ACC112 (cell line): ENCODE measurements around the gene NR4A1.
A peak's percentile ranks its signal among the peaks of the same experiment; 100 is the strongest.

Experiments
- H2AFZ ChIP-seq: fragments of 200-600 bp; sonication (generic); one replicate; pipeline ENCODE4 v1.6.0; 2017; ENCODE audit warnings: antibody characterized with exemption, low read length; ENCODE audit not compliant: unreplicated experiment
- H3K27ac ChIP-seq: fragments of 200-600 bp; sonication (generic); 2 replicates; pipeline ENCODE4 v1.5.1; 2014; ENCODE audit warnings: low read depth, mild to moderate bottlenecking, antibody characterized with exemption, low read length, moderate library complexity
- H3K27me3 ChIP-seq: fragments of 200-600 bp; sonication (generic); 2 replicates; pipeline ENCODE4 v1.6.1; 2014; ENCODE audit warnings: mild to moderate bottlenecking, antibody characterized with exemption, low read length, moderate library complexity, mixed read lengths; ENCODE audit not compliant: insufficient read depth
- H3K36me3 ChIP-seq: fragments of 200-600 bp; sonication (generic); 2 replicates; pipeline ENCODE4 v1.6.1; 2016; ENCODE audit warnings: mild to moderate bottlenecking, antibody characterized with exemption, low read length, moderate library complexity, mixed read lengths; ENCODE audit not compliant: insufficient read depth
- H3K4me1 ChIP-seq: fragments of 200-600 bp; sonication (generic); one replicate; pipeline ENCODE4 v1.6.1; 2016; ENCODE audit warnings: low read length, mixed read lengths; ENCODE audit not compliant: insufficient read depth, unreplicated experiment, control insufficient read depth
- H3K4me3 ChIP-seq: fragments of 200-600 bp; sonication (generic); 2 replicates; pipeline ENCODE4 v1.5.1; 2014; ENCODE audit warnings: mild to moderate bottlenecking, low read depth, low read length
- H3K79me2 ChIP-seq: fragments of 200-600 bp; sonication (generic); one replicate; pipeline ENCODE4 v1.6.0; 2016; ENCODE audit warnings: low read length; ENCODE audit not compliant: control insufficient read depth, unreplicated experiment, insufficient read depth

The NR4A1 gene

GRCh38 chr12:52062167-52063081 lies 11.2 kb downstream of the NR4A1 start:
- Histone ChIP-seq H3K27ac (peak overlapping the region; percentile 90; the same call in 1 of the 2 replicates), H3K4me1 (peaks cover 34% of the 10 kb centered on the region), H3K36me3 (no peaks in the 10 kb centered on the region), H2AFZ (no peak overlapping the region), H3K79me2 (no peaks in the 10 kb centered on the region), H3K27me3 (no peaks in the 10 kb centered on the region), H3K4me3 (no peak overlapping the region)

- Histone ChIP-seq H3K27ac (peak overlapping the region; percentile 90), H3K4me1 (peaks cover 34% of the 10 kb centered on the region), H3K79me2 (no peaks in the 10 kb centered on the region), H3K4me3 (no peak overlapping the region), H3K36me3 (no peaks in the 10 kb centered on the region), H3K27me3 (no peaks in the 10 kb centered on the region), H2AFZ (no peak overlapping the region)
Observed at GRCh38 chr12:52063082-52063924, 12.1 kb downstream of the NR4A1 start.

DNA sequence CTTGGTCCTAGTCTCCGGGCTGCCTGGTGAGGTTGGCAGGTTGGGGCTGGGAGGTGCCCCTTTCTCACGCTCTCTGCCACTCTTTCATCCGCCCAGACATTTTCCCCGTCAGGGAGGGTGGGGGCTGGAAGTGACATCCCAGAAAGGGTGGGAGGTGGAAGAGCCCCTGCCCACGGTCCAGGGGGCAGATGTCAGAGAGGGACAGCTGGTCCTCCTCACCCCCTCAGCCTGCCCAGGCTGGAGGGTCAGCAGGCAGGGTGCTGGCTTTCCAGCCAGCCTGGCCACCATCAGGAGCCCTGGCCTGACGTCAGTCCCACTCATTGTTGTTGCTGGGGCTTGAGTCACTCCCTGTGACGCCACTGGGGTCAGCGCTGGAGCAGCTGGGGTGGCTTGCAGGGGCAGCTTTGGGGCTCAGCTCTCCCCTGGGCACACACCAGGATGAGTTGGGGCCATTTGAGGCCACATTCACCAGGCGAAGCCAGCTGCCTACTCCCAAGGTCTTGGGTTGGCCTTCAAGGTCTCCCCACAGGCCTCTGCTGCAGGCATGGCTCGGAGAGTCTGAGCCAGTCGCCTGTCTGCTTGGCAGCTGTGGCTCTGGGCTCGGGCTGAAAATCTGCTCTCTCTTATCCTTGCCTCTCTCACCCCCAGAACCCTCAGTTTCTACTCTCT lies 12.9 kb downstream of the NR4A1 start:
- Histone ChIP-seq H3K4me1 (peaks cover 36% of the 10 kb centered on the region), H3K36me3 (no peaks in the 10 kb centered on the region), H2AFZ (no peak overlapping the region), H3K27me3 (no peaks in the 10 kb centered on the region), H3K27ac (peak overlapping the region; percentile 90), H3K4me3 (no peak overlapping the region), H3K79me2 (no peaks in the 10 kb centered on the region)

GRCh38 chr12:52066346-52067080 lies 15.3 kb downstream of the NR4A1 start:
- no peaks in the 10 kb centered on the region for H3K27me3 ChIP-seq
- H3K79me2 ChIP-seq: peaks cover 17% of the 10 kb centered on the region
- no peaks in the 10 kb centered on the region for H3K36me3 ChIP-seq
- H2AFZ ChIP-seq: no peak overlapping the region
- no peak overlapping the region for H3K4me3 ChIP-seq
- H3K27ac ChIP-seq: peak overlapping the region; percentile 75
- peaks cover 47% of the 10 kb centered on the region for H3K4me1 ChIP-seq

DNA sequence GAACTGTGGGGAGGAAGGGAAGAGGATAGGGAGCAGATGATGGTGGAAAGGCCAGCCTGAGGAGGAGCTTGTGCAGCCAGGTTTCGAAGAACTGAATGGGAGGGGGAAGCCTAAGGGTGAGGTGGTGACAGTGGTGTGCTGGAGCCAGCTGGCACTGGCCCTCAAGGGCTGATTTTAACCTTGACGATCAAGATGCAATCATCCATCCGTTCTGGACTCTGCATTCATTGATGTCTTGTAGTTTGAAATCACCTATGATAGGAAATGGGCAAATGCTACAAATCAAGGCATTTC lies 15.8 kb downstream of the NR4A1 start:
- Histone ChIP-seq H3K79me2 (peaks cover 22% of the 10 kb centered on the region), H3K4me3 (no peak overlapping the region), H2AFZ (no peak overlapping the region), H3K27me3 (no peaks in the 10 kb centered on the region), H3K36me3 (no peaks in the 10 kb centered on the region), H3K27ac (peak overlapping the region; percentile 75; the same call in 1 of the 2 replicates), H3K4me1 (peaks cover 52% of the 10 kb centered on the region)

DNA sequence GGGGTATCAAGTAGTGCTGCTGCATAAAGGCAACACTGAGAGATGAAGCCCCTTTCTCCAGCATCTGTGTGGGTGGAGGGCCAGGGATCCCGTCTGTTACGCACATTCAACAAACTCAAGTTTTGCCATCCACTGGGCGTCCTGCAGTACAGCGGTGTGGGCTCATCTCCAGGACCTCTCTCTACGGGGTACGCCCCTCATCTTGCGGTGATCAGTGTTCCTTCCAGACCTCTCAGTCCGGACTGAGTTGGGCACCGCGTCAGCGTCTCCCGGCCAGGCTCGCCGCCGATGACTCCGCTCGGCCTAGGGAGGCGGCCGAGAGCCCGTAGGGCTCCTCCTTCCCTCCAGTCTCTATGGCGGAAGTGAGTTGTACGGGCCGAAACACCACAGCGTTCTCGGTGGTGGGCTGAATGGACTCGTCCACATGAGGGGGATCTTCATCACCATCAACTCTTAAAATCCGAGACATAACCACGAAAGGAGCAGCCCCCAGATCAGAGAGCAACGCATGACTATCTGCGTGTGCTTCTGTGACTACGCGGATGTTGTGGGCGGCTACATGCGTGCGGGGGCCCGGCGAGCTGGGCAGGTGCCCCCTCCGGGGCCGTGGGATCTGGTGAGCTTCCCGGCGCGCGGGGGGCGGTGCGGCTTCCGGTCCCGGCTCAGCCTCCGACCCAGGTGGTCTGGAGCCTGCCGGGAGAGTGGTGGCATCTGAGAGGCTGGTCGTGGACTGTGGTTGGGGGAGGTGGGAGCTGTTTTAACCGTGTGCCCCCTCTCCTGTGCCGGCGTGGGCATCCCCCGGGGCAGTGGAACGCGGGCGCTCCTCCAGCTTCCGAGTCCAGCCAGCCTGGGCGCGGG lies 18.3 kb downstream of the NR4A1 start, which contains the start of gene ATG101:
Gene ATG101 (plus strand): TSS at position 652 of the 858 bp plus-strand sequence. CDS start 3,673 bp downstream, outside the sequence.
- Histone ChIP-seq H3K27ac (peak within 1 kb of the TSS; percentile 88), H3K4me1 (peaks cover 60% of the 10 kb centered on the region), H2AFZ (peak within 1 kb of the TSS; percentile 73), H3K79me2 (peaks cover 43% of the 10 kb centered on the region), H3K36me3 (0 out of 2 replicates have a peak, but pooled peaks cover 4% of the 10 kb centered on the region), H3K4me3 (peak within 1 kb of the TSS; percentile 96), H3K27me3 (no peaks in the 10 kb centered on the region)

- Histone ChIP-seq H3K27me3 (no peaks in the 10 kb centered on the region), H2AFZ (peak overlapping the region; percentile 73), H3K36me3 (0 out of 2 replicates have a peak, but pooled peaks cover 4% of the 10 kb centered on the region), H3K4me3 (peak overlapping the region; percentile 96), H3K79me2 (peaks cover 51% of the 10 kb centered on the region), H3K4me1 (peaks cover 61% of the 10 kb centered on the region), H3K27ac (peak overlapping the region; percentile 88)
Observed at GRCh38 chr12:52070185-52070925, 19.1 kb downstream of the NR4A1 start.

DNA sequence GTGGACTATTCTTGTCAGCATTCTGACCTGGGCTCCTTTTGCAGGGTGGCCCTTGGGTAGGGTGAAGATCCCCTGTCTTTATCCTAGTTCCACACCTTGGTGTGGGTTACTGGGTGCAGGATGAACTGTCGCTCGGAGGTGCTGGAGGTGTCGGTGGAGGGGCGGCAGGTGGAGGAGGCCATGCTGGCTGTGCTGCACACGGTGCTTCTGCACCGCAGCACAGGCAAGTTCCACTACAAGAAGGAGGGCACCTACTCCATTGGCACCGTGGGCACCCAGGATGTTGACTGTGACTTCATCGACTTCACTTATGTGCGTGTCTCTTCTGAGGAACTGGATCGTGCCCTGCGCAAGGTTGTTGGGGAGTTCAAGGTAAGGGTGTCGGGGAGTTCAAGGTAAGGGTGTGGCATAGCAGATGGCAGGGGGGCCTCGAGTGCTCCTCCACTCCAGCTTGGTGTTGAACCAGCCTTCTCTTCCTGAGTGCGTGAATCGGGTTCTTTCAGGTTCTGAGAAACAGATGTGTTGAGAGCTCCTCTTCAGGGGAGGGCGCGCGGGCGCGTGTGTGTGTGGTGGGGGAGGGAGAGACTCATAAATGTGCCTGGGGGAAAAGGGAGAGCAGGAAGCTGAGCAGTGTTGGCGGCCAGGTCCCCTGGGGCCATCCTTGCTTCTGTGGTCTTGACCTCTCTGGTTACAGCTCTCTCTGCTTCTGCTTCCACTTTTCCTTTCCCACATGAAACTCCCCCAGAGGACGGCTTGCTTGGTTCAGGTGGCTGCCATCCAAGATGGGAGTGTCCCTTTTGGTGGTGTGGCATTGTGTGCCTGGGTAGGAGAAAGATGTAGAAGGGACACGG lies 22.5 kb downstream of the NR4A1 start:
- H3K79me2 ChIP-seq: peaks cover 66% of the 10 kb centered on the region
- H3K36me3 ChIP-seq: 0 out of 2 replicates have a peak, but pooled peaks cover 13% of the 10 kb centered on the region
- no peaks in the 10 kb centered on the region for H3K27me3 ChIP-seq
- H3K4me1 ChIP-seq: peaks cover 54% of the 10 kb centered on the region
- H3K27ac ChIP-seq: peak overlapping the region; percentile 46; the same call in 1 of the 2 replicates
- peak overlapping the region; percentile 27 for H3K4me3 ChIP-seq
- H2AFZ ChIP-seq: no peak overlapping the region
